PC-9 (cell line): ENCODE data around the gene ZBTB48.

ENCODE experiments used
- EZH2 ChIP-seq: fragments of 200-600 bp; sonication (generic); IDR thresholded peaks from 2 replicates; pipeline ENCODE4 v1.8.0; 2017; ENCODE audit warnings: antibody characterized with exemption, low read depth
- TF ChIP-seq, protein P1 (sequence below): fragments of 200-600 bp; sonication (generic); conservative IDR thresholded peaks from 2 replicates; pipeline ENCODE4 v1.6.1; 2017; ENCODE audit warnings: mixed run types, antibody characterized with exemption, mild to moderate bottlenecking, moderate library complexity

DNA sequence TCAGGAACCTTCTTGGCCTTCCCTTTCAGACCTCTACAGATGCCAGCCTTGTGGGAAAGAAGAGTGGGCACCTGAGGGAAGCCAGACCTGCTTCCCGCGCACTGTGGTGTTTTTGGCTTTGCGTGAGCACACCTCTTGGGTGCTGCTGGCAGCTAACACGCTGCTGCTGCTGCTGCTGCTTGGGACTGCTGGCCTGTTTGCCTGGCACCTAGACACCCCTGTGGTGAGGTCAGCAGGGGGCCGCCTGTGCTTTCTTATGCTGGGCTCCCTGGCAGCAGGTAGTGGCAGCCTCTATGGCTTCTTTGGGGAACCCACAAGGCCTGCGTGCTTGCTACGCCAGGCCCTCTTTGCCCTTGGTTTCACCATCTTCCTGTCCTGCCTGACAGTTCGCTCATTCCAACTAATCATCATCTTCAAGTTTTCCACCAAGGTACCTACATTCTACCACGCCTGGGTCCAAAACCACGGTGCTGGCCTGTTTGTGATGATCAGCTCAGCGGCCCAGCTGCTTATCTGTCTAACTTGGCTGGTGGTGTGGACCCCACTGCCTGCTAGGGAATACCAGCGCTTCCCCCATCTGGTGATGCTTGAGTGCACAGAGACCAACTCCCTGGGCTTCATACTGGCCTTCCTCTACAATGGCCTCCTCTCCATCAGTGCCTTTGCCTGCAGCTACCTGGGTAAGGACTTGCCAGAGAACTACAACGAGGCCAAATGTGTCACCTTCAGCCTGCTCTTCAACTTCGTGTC, 995 bp upstream of the ZBTB48 start:
- TF ChIP-seq, protein P1, sequence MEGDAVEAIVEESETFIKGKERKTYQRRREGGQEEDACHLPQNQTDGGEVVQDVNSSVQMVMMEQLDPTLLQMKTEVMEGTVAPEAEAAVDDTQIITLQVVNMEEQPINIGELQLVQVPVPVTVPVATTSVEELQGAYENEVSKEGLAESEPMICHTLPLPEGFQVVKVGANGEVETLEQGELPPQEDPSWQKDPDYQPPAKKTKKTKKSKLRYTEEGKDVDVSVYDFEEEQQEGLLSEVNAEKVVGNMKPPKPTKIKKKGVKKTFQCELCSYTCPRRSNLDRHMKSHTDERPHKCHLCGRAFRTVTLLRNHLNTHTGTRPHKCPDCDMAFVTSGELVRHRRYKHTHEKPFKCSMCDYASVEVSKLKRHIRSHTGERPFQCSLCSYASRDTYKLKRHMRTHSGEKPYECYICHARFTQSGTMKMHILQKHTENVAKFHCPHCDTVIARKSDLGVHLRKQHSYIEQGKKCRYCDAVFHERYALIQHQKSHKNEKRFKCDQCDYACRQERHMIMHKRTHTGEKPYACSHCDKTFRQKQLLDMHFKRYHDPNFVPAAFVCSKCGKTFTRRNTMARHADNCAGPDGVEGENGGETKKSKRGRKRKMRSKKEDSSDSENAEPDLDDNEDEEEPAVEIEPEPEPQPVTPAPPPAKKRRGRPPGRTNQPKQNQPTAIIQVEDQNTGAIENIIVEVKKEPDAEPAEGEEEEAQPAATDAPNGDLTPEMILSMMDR: no peak
- TF ChIP-seq EZH2: no peak
